ENCODE measurements around the gene TCF7. TPM values are rescaled to one million over a fixed set of nuclear protein-coding genes. Genes with fewer than 3 reads are reported as not detected.

The TCF7 gene
- total RNA-seq, 5 donors from 2014 or later (not counting 1 experiment from before 2014, with no cell fraction given): 503 to 749 (median 693) TPM

DNA sequence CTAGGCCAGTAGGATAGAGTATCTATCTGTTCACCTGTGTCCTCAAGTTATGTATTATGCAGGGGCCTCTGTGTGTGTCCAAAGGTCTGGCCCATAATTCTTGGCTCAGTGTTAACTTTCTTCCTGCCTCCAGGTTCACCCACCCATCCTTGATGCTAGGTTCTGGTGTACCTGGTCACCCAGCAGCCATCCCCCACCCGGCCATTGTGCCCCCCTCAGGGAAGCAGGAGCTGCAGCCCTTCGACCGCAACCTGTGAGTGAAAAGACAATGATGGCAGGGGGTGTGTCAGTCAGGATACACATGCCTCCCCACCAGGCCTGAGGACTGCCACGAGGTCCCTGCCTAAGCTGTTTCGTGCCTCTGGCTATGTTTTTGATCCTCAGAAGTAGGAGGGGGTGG, 27.6 kb downstream of the TCF7 start:
- Histone ChIP-seq H3K9me3 (no peaks in the 10 kb centered on the region), H3K27ac (ENCODE audit: low read length) (peak overlapping the region; percentile 95), H3K36me3 (ENCODE audit: control insufficient read depth in 2 of 2, extremely low read depth in 1 of 2, insufficient read depth in 1 of 2, low read length in 1 of 2) (peaks cover 43 to 98% of the 10 kb centered on the region in 2 donors), H3K4me1 (ENCODE audit: control insufficient read depth in 1 of 2, extremely low read depth in 1 of 2, insufficient read depth in 2 of 2, low read length in 2 of 2) (peaks cover 15 to 70% of the 10 kb centered on the region in 2 experiments), H3K4me3 (ENCODE audit: control insufficient read depth in 1 of 2, extremely low read depth in 1 of 2, low read length in 1 of 2) (no peak overlapping the region), H3K27me3 (replicated peaks in 1 of 2; ENCODE audit: control insufficient read depth in 2 of 2, extremely low read depth in 1 of 2, insufficient read depth in 2 of 2, low read length in 1 of 2) (no peaks in the 10 kb centered on the region)
- Mint-ChIP-seq H3K27ac (peak overlapping the region; percentile 92 to 97), H3K27me3 (no peaks in the 10 kb centered on the region), H3K4me1 (peaks cover 61 to 82% (median 66%) of the 10 kb centered on the region in 3 donors), H3K36me3 (peaks cover 64% of the 10 kb centered on the region), H3K4me3 (peak overlapping the region in 1 of 3 donors; percentile 23), H3K9me3 (no peaks in the 10 kb centered on the region)
- ATAC-seq (replicated peaks in 1 of 4): no peak
- DNase-seq: peak in 2 of 35 experiments; percentile 4 to 7
- ChIA-PET POLR2A (interaction anchor here (0.5 to 1.8 kb wide), 3 partner anchors 11 to 79 kb away, joined by 3 to 10 read pairs (median 5); no protein-coding TSS in a partner anchor), CTCF (interaction anchor here (0.5 to 4.3 kb wide), 13 partner anchors 9 to 116 kb away, joined by 3 to 36 read pairs (median 4); no protein-coding TSS in a partner anchor)
- no CpG with 5 or more reads among the region's 5 CpGs for WGBS (ENCODE audit: insufficient coverage)

DNA sequence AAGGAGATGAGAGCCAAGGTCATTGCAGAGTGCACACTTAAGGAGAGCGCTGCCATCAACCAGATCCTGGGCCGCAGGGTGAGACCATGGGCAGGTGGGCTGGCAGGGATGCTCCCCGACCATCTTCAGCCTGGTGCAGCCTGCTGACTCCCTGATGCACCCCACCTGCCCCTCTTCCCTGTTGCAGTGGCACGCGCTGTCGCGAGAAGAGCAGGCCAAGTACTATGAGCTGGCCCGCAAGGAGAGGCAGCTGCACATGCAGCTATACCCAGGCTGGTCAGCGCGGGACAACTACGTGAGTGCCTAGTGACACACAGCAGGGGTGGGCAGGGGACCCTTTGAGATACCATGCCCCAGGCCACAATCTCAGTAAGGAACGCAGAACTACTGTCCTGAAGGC, 28.3 kb downstream of the TCF7 start:
- H3K27me3 Mint-ChIP-seq: no peaks in the 10 kb centered on the region
- H3K36me3 Mint-ChIP-seq: peaks cover 68% of the 10 kb centered on the region
- POLR2A ChIA-PET: no interaction called here
- H3K9me3 ChIP-seq: no peaks in the 10 kb centered on the region
- no peak overlapping the region for H3K27ac ChIP-seq (ENCODE audit: low read length)
- DNase-seq: peak in 2 of 35 experiments; percentile 4 to 24
- peaks cover 53 to 78% (median 59%) of the 10 kb centered on the region in 3 donors for H3K4me1 Mint-ChIP-seq
- WGBS (ENCODE audit: insufficient coverage): 97% methylated on average over 12 of the region's 12 CpGs
- H3K27me3 ChIP-seq (replicated peaks in 1 of 2; ENCODE audit: control insufficient read depth in 2 of 2, extremely low read depth in 1 of 2, insufficient read depth in 2 of 2, low read length in 1 of 2): no peaks in the 10 kb centered on the region
- peaks cover 47 to 99% of the 10 kb centered on the region in 2 donors for H3K36me3 ChIP-seq (ENCODE audit: control insufficient read depth in 2 of 2, extremely low read depth in 1 of 2, insufficient read depth in 1 of 2, low read length in 1 of 2)
- peaks cover 10 to 62% of the 10 kb centered on the region in 2 experiments for H3K4me1 ChIP-seq (ENCODE audit: control insufficient read depth in 1 of 2, extremely low read depth in 1 of 2, insufficient read depth in 2 of 2, low read length in 2 of 2)
- CTCF ChIA-PET: interaction anchor here (0.7 to 2.2 kb wide), 5 partner anchors 10 to 111 kb away, joined by 3 to 9 read pairs (median 4); no protein-coding TSS in a partner anchor
- H3K4me3 Mint-ChIP-seq: no peak overlapping the region
- peak overlapping the region; percentile 73 to 74 for H3K27ac Mint-ChIP-seq
- no peak for ATAC-seq (replicated peaks in 1 of 4)
- no peaks in the 10 kb centered on the region for H3K9me3 Mint-ChIP-seq
- H3K4me3 ChIP-seq (ENCODE audit: control insufficient read depth in 1 of 2, extremely low read depth in 1 of 2, low read length in 1 of 2): no peak overlapping the region

- CTCF ChIA-PET: interaction anchor here (0.6 to 2.2 kb wide), 6 partner anchors 9 to 112 kb away, joined by 3 to 9 read pairs (median 4); no protein-coding TSS in a partner anchor
- H3K4me3 Mint-ChIP-seq: no peak overlapping the region
- H3K36me3 Mint-ChIP-seq: peaks cover 68% of the 10 kb centered on the region
- 100% methylated on average over 2 of the region's 5 CpGs for WGBS (ENCODE audit: insufficient coverage)
- no peaks in the 10 kb centered on the region for H3K27me3 Mint-ChIP-seq
- Histone ChIP-seq H3K36me3 (ENCODE audit: control insufficient read depth in 2 of 2, extremely low read depth in 1 of 2, insufficient read depth in 1 of 2, low read length in 1 of 2) (peaks cover 42 to 93% of the 10 kb centered on the region in 2 donors), H3K4me3 (ENCODE audit: control insufficient read depth in 1 of 2, extremely low read depth in 1 of 2, low read length in 1 of 2) (no peak overlapping the region), H3K9me3 (no peaks in the 10 kb centered on the region), H3K27ac (ENCODE audit: low read length) (no peak overlapping the region), H3K27me3 (replicated peaks in 1 of 2; ENCODE audit: control insufficient read depth in 2 of 2, extremely low read depth in 1 of 2, insufficient read depth in 2 of 2, low read length in 1 of 2) (no peaks in the 10 kb centered on the region), H3K4me1 (ENCODE audit: control insufficient read depth in 1 of 2, extremely low read depth in 1 of 2, insufficient read depth in 2 of 2, low read length in 2 of 2) (peaks cover 8 to 56% of the 10 kb centered on the region in 2 experiments)
- DNase-seq: no peak
- H3K27ac Mint-ChIP-seq: peak overlapping the region; percentile 73 to 74
- no peaks in the 10 kb centered on the region for H3K9me3 Mint-ChIP-seq
- peaks cover 50 to 74% (median 54%) of the 10 kb centered on the region in 3 donors for H3K4me1 Mint-ChIP-seq
- ATAC-seq (replicated peaks in 1 of 4): no peak
- POLR2A ChIA-PET: interaction anchor here (0.6 to 1.1 kb wide), 3 partner anchors 22 to 107 kb away, joined by 3 to 7 read pairs (median 4); no protein-coding TSS in a partner anchor
Measured at GRCh38 chr5:134143431-134143830, 28.9 kb downstream of the TCF7 start.

DNA sequence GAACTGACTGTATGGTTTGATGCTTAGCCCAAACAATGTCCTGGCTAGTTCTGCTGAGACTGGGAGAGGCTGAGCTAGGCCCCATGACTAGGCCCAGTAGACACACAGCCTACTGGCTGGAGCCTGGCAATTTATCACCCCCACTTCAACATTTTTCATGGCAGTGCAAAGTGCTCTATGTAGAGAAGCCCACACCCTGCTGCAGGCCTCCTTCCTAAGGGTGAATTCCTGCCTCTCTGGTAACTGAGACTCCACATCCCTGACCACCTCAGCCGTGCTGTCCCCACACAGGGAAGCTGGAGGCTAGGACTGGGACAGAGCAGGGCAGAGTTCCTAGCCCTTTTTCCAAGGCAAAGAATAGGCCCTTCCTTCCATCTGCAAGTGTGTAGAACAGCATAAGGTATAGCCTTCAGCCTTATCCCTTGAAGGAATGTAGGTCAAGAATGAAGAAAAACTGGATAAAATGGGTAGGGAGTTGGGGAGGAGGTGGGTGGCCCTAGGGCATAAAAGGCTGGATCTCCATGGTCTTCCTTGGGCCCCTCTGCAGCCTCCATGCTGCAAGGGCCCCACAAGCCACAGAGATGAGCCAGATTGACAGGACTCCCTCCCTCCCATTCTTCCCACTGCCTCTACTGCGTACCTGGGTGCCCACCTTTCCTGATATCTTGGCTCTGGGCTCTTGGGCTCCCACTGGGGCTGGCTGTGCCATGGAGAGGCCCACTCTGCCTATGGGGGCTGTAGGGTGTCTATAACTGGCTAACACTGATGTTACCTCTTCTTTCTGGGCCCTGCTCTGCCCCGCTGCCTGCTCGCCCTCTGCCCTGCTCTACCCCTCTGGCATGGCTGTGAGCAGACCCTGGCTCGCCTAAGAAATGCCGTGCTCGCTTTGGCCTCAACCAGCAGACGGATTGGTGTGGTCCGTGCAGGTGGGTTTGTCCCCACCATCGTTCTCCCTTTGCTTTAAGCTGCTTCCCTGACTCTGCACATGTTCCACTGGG, 29.8 kb downstream of the TCF7 start:
- Mint-ChIP-seq H3K36me3 (peaks cover 65% of the 10 kb centered on the region), H3K4me1 (peaks cover 44 to 73% (median 49%) of the 10 kb centered on the region in 3 donors), H3K9me3 (no peaks in the 10 kb centered on the region), H3K27ac (peak overlapping the region; percentile 75 to 79), H3K27me3 (no peaks in the 10 kb centered on the region), H3K4me3 (no peak overlapping the region)
- ATAC-seq (replicated peaks in 1 of 4) (no peak), DNase-seq (peak in 1 of 35 experiments; percentile 4)
- Histone ChIP-seq H3K27ac (ENCODE audit: low read length) (no peak overlapping the region), H3K4me3 (ENCODE audit: control insufficient read depth in 1 of 2, extremely low read depth in 1 of 2, low read length in 1 of 2) (no peak overlapping the region), H3K27me3 (replicated peaks in 1 of 2; ENCODE audit: control insufficient read depth in 2 of 2, extremely low read depth in 1 of 2, insufficient read depth in 2 of 2, low read length in 1 of 2) (no peaks in the 10 kb centered on the region), H3K4me1 (ENCODE audit: control insufficient read depth in 1 of 2, extremely low read depth in 1 of 2, insufficient read depth in 2 of 2, low read length in 2 of 2) (peaks cover 4 to 48% of the 10 kb centered on the region in 2 experiments), H3K36me3 (ENCODE audit: control insufficient read depth in 2 of 2, extremely low read depth in 1 of 2, insufficient read depth in 1 of 2, low read length in 1 of 2) (peaks cover 40 to 84% of the 10 kb centered on the region in 2 donors), H3K9me3 (no peaks in the 10 kb centered on the region)
- CTCF ChIA-PET: interaction anchor here (0.7 to 4.0 kb wide), 6 partner anchors 10 to 112 kb away, joined by 3 to 37 read pairs (median 5); no protein-coding TSS in a partner anchor
- POLR2A ChIA-PET: interaction anchor here (0.6 to 1.2 kb wide), 4 partner anchors 22 to 108 kb away, joined by 3 to 7 read pairs (median 4); no protein-coding TSS in a partner anchor
- WGBS (ENCODE audit: insufficient coverage): 95% methylated on average over 7 of the region's 10 CpGs

- Histone ChIP-seq H3K4me3 (ENCODE audit: control insufficient read depth in 1 of 2, extremely low read depth in 1 of 2, low read length in 1 of 2) (no peak overlapping the region), H3K27ac (ENCODE audit: low read length) (peak overlapping the region; percentile 21), H3K36me3 (ENCODE audit: control insufficient read depth in 2 of 2, extremely low read depth in 1 of 2, insufficient read depth in 1 of 2, low read length in 1 of 2) (peaks cover 37 to 79% of the 10 kb centered on the region in 2 donors), H3K27me3 (replicated peaks in 1 of 2; ENCODE audit: control insufficient read depth in 2 of 2, extremely low read depth in 1 of 2, insufficient read depth in 2 of 2, low read length in 1 of 2) (no peaks in the 10 kb centered on the region), H3K4me1 (ENCODE audit: control insufficient read depth in 1 of 2, extremely low read depth in 1 of 2, insufficient read depth in 2 of 2, low read length in 2 of 2) (peaks cover 6 to 44% of the 10 kb centered on the region in 2 experiments), H3K9me3 (no peaks in the 10 kb centered on the region)
- peak overlapping the region; percentile 75 to 79 for H3K27ac Mint-ChIP-seq
- peak; percentile 4 to 15 (median 10) for ATAC-seq (replicated peaks in 1 of 4)
- no peaks in the 10 kb centered on the region for H3K9me3 Mint-ChIP-seq
- H3K36me3 Mint-ChIP-seq: peaks cover 64% of the 10 kb centered on the region
- ChIA-PET POLR2A (interaction anchor here in 1 of 2 donors (0.7 to 1.2 kb wide), 3 partner anchors 29 to 44 kb away, joined by 3 read pairs; no protein-coding TSS in a partner anchor), CTCF (interaction anchor here (0.6 to 4.0 kb wide), 9 partner anchors 13 to 388 kb away, joined by 3 to 37 read pairs (median 3); no protein-coding TSS in a partner anchor)
- H3K27me3 Mint-ChIP-seq: no peaks in the 10 kb centered on the region
- DNase-seq: peak in 4 of 35 experiments; percentile 5 to 27 (median 12)
- no CpG with 5 or more reads among the region's 1 CpG for WGBS (ENCODE audit: insufficient coverage)
- peaks cover 43 to 73% (median 50%) of the 10 kb centered on the region in 3 donors for H3K4me1 Mint-ChIP-seq
- no peak overlapping the region for H3K4me3 Mint-ChIP-seq
Measured at GRCh38 chr5:134145041-134145757, 30.7 kb downstream of the TCF7 start.
